HEK293T (cell line): ENCODE measurements around the gene CHD5.

ENCODE experiments used
- BHLHE40 ChIP-seq: fragments of 450-650 bp; IDR thresholded peaks from 2 replicates; pipeline ENCODE4 v1.6.1; 2016; ENCODE audit warnings: mild to moderate bottlenecking, moderate library complexity, borderline replicate concordance
- ELF4 ChIP-seq: fragments of 450-650 bp; IDR thresholded peaks from 2 replicates; pipeline ENCODE4 v1.6.1; 2017; ENCODE audit warnings: antibody characterized with exemption

GRCh38 chr1:6197746-6198427 lies 17.8 kb upstream of the CHD5 start:
- TF ChIP-seq BHLHE40 (no peak), ELF4 (no peak)
